HG03025 (cell line): Measurements from ENCODE around the gene SERTM2.
A peak's percentile ranks its signal among the peaks of the same experiment; 100 is the strongest.
"Not testable (repeated sequence)": the region's sequence is repeated elsewhere in the genome, so short reads cannot be mapped to it uniquely, and the experiment has no call there.

Source experiments
- ATAC-seq: cut with Tn5 transposase; IDR thresholded peaks from one replicate; pipeline ENCODE4 v1.9.1; 2021; ENCODE audit warnings: mild to moderate bottlenecking, moderate library complexity; ENCODE audit not compliant: unreplicated experiment, low FRiP score

SERTM2 gene

GRCh38 chrX:111511477-111511876 is at the start of gene SERTM2:
Gene SERTM2, plus strand, starts transcription at chrX:111511645. Its CDS starts 7,213 bp downstream, at chrX:111518858.
- ATAC-seq, result peak; percentile 93

- ATAC-seq, result no peak
Observed at GRCh38 chrX:111465669-111466068, 45.8 kb upstream of the SERTM2 start.

GRCh38 chrX:111467896-111468295 is 43.5 kb upstream of the SERTM2 start:
- ATAC-seq, result no peak

DNA sequence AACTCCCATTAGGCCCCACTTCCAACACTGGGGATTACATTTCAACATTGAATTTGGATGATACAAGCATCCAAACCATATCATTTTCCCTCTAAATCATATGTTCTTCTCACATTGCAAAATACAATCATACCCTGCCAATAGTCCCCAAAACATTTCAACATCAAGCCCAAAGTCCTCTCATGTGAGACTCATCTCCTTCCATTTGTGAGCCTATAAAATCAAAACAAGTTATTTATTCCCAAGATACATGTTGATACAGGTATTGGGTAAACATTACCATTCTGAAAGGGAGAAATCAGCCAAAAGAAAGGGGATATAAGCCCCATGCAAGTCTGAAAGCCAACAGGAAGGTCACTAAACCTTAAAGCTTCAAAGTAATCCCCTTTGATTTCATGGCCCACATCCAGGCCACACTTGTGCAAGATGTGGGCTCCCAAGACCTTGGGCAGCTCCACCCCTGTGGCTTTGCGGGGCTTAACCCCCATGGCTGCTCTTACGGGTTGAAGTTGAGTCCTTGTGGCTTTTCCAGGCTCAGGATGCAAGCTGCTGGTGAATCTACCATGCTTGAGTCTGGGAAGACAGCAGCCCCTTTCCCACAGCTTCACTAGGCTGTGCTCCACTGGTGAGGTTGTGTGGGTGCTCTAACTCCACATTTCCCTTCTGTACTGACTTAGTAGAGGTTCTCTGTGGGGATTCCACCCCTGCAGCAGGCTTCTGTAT is 40.6 kb upstream of the SERTM2 start:
- no peak for ATAC-seq

GRCh38 chrX:111481896-111482295 is 29.5 kb upstream of the SERTM2 start:
- no peak for ATAC-seq

DNA sequence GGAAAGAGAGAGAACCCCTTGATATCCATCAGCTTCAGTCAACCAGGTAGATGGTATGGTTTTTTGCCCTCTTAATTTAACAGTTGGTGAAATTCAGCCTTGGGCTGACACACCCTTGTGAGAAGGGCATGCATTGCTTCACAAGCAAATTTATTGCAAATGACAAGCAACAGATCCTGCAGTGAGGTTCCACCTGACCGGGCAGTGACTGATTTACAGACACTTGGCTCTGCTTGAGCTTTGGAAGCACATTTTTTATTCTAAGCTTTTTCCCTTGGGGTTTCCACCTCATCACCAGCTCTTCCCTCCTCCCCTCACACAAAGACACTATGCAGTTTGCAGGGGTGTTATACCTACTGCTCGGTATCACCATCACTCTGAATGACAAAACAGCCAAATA is 28.3 kb upstream of the SERTM2 start:
- no peak for ATAC-seq

DNA sequence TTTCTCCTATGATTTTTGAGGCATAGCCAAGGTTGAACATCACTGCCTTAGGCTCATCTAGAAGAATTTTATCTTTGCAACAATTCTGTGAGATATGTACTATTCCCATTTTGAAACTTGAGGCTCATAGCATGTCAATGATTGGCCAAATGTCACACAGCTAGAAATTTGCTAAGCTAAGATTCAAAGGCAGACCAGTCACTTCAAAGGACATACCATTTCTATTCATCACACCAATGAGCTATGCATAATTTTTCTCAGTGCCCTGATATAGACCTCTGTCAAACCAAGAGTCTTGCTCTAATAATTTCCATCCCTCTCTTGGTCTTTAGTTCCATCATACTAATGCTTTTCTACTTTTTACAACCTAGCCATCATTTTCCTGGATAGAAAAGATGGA is 27.6 kb upstream of the SERTM2 start:
- ATAC-seq, result no peak

GRCh38 chrX:111490688-111491087 is 20.8 kb upstream of the SERTM2 start:
- no peak for ATAC-seq

- no peak for ATAC-seq
Observed at GRCh38 chrX:111492085-111492484, 19.4 kb upstream of the SERTM2 start.

DNA sequence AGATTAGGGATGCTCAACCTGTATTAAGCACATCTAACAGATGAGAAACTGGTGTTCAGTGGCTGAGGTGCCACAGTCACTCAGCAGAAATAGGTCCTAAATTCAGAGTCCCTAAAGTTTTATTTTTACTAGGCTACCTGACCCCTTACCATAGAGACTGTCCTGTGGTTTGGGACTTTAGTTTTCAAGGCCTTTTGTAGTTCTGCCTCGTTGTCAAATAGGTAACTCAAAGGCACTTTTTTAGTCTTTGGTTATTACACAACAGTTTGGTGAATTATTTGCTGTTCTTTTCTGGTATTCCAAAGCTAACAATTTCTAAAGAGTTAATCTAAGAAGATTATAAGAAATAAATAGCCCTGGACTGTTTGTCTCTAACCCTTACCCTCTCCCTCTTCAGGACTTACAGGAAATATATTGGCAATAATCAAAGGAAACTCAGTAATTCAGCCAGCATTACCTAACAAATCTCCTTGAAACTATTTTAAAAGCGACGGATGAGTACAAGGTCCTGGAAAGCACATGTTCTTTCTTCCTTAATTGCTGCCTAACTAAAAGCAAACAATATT is 12.8 kb upstream of the SERTM2 start:
- ATAC-seq, result no peak

- no peak for ATAC-seq
Observed at GRCh38 chrX:111503485-111503993, 7.9 kb upstream of the SERTM2 start.

DNA sequence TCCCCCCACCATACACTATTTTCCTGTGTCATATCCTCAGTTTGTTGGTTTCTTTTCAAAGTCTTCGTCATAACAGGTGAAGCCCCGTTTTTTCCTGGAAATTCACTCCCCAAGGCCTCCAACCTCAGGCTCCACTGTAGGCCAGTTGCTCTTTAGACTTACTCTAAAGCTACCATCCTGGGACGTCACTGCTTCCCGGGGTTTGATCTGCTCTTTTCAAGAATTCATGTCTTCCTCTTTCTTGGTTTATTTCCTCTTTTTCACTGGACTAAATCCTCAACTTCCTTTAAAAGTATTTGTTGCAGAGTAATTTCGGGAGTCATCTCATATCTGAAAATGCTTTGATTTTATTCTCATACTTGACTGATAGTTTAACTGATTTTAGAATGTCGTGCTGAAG is 6.5 kb upstream of the SERTM2 start:
- ATAC-seq, result no peak

DNA sequence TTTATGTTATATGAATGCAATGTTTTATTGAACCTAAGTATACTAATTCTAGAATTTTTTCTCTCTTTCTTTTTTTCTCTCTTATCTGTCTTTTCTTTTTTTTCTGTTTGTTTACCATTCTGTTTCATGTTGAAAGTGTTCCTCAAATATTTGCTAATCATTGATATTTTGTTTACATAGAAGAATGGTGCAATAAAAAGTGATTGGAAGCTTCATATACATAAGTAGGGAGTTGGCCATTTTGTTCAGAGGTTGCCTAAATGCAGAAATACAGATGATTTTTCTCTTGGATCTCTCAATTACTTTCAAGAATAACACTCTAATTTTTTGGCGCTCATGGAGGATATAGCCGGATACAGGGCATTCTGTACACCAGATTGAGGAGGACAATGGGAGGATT is 5.7 kb upstream of the SERTM2 start:
- ATAC-seq, result no peak

DNA sequence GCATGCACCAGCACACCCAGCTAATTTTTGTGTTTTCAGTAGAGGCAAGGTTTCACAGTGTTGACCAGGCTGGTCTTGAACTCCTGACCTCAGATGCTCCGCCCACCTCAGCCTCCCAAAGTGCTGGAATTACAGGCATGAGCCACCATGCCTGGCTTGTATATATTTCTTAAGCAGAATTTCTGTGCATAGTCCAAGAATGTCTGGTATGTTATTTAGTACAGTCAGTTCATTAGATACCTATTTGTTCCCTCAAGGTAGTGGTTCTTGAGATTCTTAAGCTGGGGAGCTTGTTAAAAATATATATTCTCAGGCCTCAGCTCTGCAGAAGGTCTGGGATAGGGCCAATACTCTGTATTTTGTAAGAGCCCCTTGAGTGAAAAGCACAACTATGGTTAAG is 4.6 kb upstream of the SERTM2 start:
- ATAC-seq, result no peak

DNA sequence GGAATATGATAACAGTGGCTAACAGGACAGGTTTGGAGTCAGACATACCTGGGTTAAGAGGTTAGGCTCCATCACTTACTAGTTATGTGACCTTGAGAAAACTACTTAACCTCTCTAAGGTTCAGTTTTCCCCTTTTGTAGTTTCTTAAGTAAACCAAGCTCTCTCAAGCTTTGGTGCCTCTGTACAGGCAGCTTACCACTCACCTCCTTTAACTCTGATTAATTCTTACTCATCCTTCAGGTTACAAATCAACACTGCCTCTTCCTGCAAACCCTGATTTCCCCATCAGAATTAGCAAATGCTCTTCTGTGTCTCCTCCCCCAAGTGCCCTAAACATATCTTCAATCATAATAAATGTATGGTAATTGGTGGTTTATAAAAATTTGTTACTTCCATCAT is 3.5 kb upstream of the SERTM2 start:
- no peak for ATAC-seq

DNA sequence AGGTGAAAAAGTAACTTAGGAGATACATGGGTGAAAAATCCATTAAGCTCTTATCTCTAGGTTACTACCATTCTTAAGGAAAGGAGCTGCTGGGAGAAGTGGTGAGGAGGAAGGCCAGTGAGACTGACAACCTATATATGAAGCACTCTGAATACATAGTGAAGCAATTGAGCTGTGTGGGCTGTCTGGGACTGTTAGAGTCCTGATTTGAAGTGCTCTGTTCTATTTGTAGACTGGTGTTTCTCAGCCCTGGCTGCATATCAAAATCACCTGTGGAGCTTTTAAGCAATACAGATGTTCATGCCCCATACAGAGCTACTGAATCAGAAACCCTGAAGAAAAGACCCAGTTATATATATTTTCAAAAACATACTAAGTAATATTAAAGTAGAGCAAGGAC is 3.9 kb downstream of the SERTM2 start:
- ATAC-seq, result no peak

DNA sequence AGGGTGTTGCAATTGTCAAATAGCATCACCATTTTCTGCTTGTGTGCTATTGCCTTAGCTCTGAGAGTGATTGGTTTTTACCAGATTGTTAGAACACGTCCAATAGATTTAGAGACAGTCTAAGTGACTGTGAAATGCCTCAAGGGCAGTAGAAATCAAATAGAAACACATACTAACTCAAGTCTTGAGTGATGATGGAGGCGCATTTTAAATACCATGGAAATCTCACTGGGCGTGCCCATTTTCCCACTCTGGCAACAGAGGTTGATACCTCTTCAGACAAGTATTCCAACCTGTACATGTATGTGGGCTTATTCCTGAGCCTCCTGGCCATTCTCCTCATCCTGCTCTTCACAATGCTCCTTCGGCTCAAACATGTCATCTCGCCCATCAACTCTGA is 7.2 kb downstream of the SERTM2 start:
- ATAC-seq, result no peak

DNA sequence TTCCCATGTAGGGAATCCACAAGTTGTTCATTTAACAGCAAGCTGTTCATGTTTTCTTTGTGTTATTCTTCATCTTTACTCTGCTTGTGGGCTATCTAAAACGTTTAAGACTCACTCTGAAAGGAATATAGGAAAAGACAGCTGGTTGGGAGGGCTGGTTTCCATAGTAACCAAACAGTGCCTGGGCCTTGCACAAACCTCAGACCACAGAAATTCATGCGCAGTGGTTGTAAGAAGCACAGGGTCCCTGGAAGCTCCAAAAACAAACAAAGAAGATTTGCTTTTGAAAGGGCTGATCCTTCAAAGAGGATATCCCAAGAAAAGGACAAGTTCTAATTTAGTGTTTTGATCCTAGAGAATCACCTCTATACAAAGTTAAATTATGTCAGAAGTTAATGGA is 7.8 kb downstream of the SERTM2 start:
- ATAC-seq, result no peak

DNA sequence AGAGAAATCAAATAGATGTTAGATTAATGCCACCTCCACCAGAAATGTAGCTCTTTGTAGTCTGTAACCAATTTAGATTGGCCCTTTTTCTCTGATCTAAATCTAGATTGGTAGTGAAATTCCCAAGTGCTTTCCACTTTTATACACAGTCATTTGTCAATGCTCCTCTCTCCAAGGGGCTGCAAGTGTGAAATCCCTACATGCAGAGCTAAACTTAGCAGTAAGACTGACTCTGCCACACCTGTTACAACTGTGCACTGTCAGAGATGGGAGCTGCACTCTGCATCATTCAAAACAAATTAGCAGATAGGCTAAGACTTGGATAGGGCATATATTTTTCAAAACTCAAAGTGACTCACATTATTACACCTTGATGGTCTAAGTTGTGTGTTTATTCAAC is 9.1 kb downstream of the SERTM2 start:
- ATAC-seq, result no peak

- no peak for ATAC-seq
Observed at GRCh38 chrX:111521169-111521568, 9.7 kb downstream of the SERTM2 start.

DNA sequence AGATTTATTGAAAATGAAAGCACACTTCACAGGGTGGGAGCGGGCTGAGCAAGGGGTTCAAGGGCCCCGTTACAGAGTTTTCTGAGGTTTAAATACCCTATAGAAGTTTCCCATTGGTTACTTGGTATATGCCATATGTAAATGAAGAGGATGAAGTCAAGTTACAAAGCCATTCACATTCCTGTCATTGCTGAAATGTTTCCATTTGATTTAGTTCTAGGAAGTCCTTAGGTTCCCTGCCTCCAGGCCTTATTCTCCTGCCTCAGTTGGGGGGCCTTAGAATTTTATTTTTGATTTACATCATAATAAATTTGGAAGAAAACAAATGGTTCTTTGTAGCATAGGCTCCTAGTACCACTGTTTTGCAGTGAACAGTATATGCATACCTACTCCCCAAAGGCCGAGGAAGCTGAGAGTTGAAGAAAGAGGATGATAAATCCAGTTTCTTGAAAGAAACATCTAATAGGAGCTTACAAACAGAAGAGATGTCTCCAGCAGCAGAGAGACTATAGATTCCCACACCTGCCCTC is 31.8 kb downstream of the SERTM2 start:
- no peak for ATAC-seq

GRCh38 chrX:111549235-111549634 is 37.8 kb downstream of the SERTM2 start:
- not testable (repeated sequence) for ATAC-seq
